Ovary (tissue), 9 donors: ENCODE measurements around the gene ITPR1. TPM values are rescaled to one million over a fixed set of nuclear protein-coding genes. Genes with fewer than 3 reads are reported as not detected.

Source experiments
- DNase-seq, 5 donors: peaks; one replicate each; pipeline ENCODE4 v3.0.0-alpha.2; 2019 to 2020
- H3K27ac ChIP-seq, 2 donors: fragments of 200-600 bp; one replicate each; pipeline versions ENCODE4 v1.5.1 to v1.8.0; 2019 to 2022
- H3K27me3 ChIP-seq: fragments of 200-600 bp; one replicate; pipeline ENCODE4 v1.8.0; 2022
- H3K36me3 ChIP-seq: fragments of 200-600 bp; sonication (generic); one replicate; pipeline ENCODE4 v1.5.1; 2019
- H3K4me1 ChIP-seq: one replicate; pipeline ENCODE4 v1.8.1; 2013; ENCODE audit warnings: mild to moderate bottlenecking, moderate library complexity; ENCODE audit not compliant: insufficient read depth
- H3K4me3 ChIP-seq: fragments of 200-600 bp; sonication (generic); one replicate; pipeline ENCODE4 v1.5.1; 2017
- H3K9me3 ChIP-seq, 2 donors: fragments of 200-600 bp in 1 of 2; sonication (generic) in 1 of 2; one replicate each; pipeline versions ENCODE4 v1.5.1 to v1.8.1; 2013 to 2019; ENCODE audit warnings: mild to moderate bottlenecking in 1 of 2, moderate library complexity in 1 of 2
- CTCF ChIP-seq, 3 donors: fragments of 450-650 bp in 2 of 3; fragments of 200-600 bp in 1 of 3; IDR thresholded peaks; one replicate each; pipeline versions ENCODE4 v1.5.1 to v1.8.0; 2016 to 2022; ENCODE audit warnings: antibody characterized with exemption in 3 of 3, mild to moderate bottlenecking in 1 of 3
- EP300 ChIP-seq: sonication (generic); formaldehyde crosslinking; IDR thresholded peaks from one replicate; pipeline ENCODE4 v1.6.1; 2017; ENCODE audit warnings: antibody characterized with exemption
- POLR2A ChIP-seq: fragments of 450-650 bp; IDR thresholded peaks from one replicate; pipeline ENCODE4 v1.6.1; 2017; ENCODE audit warnings: antibody characterized with exemption, mild to moderate bottlenecking, moderate library complexity
- WGBS, 3 donors: extraction: QIAGEN DNeasy Blood & Tissue Kit in 1 of 3; methylation state at CpG; one replicate each; pipeline versions ENCODE4 v1.1.5 to v1.1.7; 2013 to 2017; 5-methylcytosine and 5-hydroxymethylcytosine counted together
- intact Hi-C, 4 donors: fragments of 100-400 bp; cut with DNase I; formaldehyde crosslinking; loops; one replicate each; pipeline versions ENCODE4 v1.11.0 to v1.15.1; 2022 to 2023
- polyA plus RNA-seq, 2 donors: library from polyadenylated mRNA; stranded (reverse); fragments of 200-250 nt in 1 of 2; fragments of 350-450 nt in 1 of 2; fragmentation: Illumina TruSeq in 1 of 2; extraction: RNeasy Lipid Tissue Mini Kit (QIAGEN cat#74804) in 1 of 2; gene quantifications; one replicate each; pipeline ENCODE4 v1.2.3, GENCODE V29; 2013 to 2014
- total RNA-seq, 7 donors: library from RNA; depleted of rRNA in 2 of 7; stranded (reverse); fragments of >200 nt in 2 of 7; fragmentation: NEBNext Ultra II Directional in 3 of 7; extraction: Animal tissue kit (Norgen Biotek cat#: 25700) in 3 of 7; gene quantifications; one replicate each; pipeline versions ENCODE4 v1.1.0 to v1.2.4, GENCODE V29; 2016 to 2023
- donor health status: DM: no; HTN: no; CAD: no; lungs with moderate emphysema.
- donor health status: DM: no; HTN: no; CAD: no.
- donor health status: Bipolar disorder and iron deficiency.
- donor health status: DM: yes; HTN: yes; CAD: no.
- donor health status: DM: no; HTN: no; CAD: no.
- donor health status: DM: yes; HTN: yes; CAD: no.

The ITPR1 gene
- total and polyA plus RNA-seq, 9 donors, result 59.5 to 313 (median 144) TPM

- Histone ChIP-seq H3K9me3 (no peaks in the 10 kb centered on the region), H3K4me3 (no peak overlapping the region), H3K27ac (no peak overlapping the region), H3K36me3 (no peaks in the 10 kb centered on the region), H3K27me3 (no peaks in the 10 kb centered on the region), H3K4me1 (peaks cover 1% of the 10 kb centered on the region)
- intact Hi-C loops, result no loop called here
- WGBS, 3 donors, result 85 to 86% (median 85%) methylated on average over 14 of the region's 14 CpGs
- no peak for DNase-seq
- TF ChIP-seq CTCF (IDR thresholded peaks at IDR 0.05), result no peak
- no peak for TF ChIP-seq EP300
- TF ChIP-seq POLR2A, result no peak
These were observed 306.4 kb downstream of the ITPR1 start for GRCh38 chr3:4799266-4800256.

GRCh38 chr3:4800595-4800994 is 307.4 kb downstream of the ITPR1 start:
- peaks cover 6% of the 10 kb centered on the region for H3K4me1 ChIP-seq
- no peak for TF ChIP-seq EP300
- no peak for TF ChIP-seq POLR2A
- TF ChIP-seq CTCF (IDR thresholded peaks at IDR 0.05), result no peak
- H3K9me3 ChIP-seq, result no peaks in the 10 kb centered on the region
- no peak overlapping the region for H3K4me3 ChIP-seq
- DNase-seq, result no peak
- intact Hi-C loops, result no loop called here
- no peak overlapping the region for H3K27ac ChIP-seq
- no peaks in the 10 kb centered on the region for H3K27me3 ChIP-seq
- no peaks in the 10 kb centered on the region for H3K36me3 ChIP-seq
- WGBS, 3 donors, result 87 to 92% (median 90%) methylated on average over 4 of the region's 4 CpGs

- no peaks in the 10 kb centered on the region for H3K36me3 ChIP-seq
- H3K9me3 ChIP-seq, result no peaks in the 10 kb centered on the region
- TF ChIP-seq CTCF (IDR thresholded peaks at IDR 0.05), result no peak
- no peak for TF ChIP-seq EP300
- no peak for TF ChIP-seq POLR2A
These were observed 308.7 kb downstream of the ITPR1 start for GRCh38 chr3:4801892-4802291.

GRCh38 chr3:4802903-4803302 is 309.8 kb downstream of the ITPR1 start:
- H3K27me3 ChIP-seq, result no peaks in the 10 kb centered on the region
- intact Hi-C loops, result no loop called here
- 96 to 97% (median 96%) methylated on average over 8 of the region's 8 CpGs for WGBS, 3 donors
- no peak for TF ChIP-seq POLR2A
- TF ChIP-seq EP300, result no peak
- no peak for DNase-seq
- no peaks in the 10 kb centered on the region for H3K9me3 ChIP-seq
- no peak overlapping the region for H3K27ac ChIP-seq
- peaks cover 6% of the 10 kb centered on the region for H3K4me1 ChIP-seq
- H3K4me3 ChIP-seq, result no peak overlapping the region
- H3K36me3 ChIP-seq, result no peaks in the 10 kb centered on the region

More at GRCh38 chr3:4801892-4802291, 308.7 kb downstream of the ITPR1 start:
- no peak overlapping the region for H3K27ac ChIP-seq
- DNase-seq, result no peak
- H3K4me3 ChIP-seq, result no peak overlapping the region
- WGBS, 3 donors, result 88 to 89% (median 88%) methylated on average over 5 of the region's 5 CpGs
- H3K4me1 ChIP-seq, result peaks cover 6% of the 10 kb centered on the region
- intact Hi-C loops, result no loop called here
- no peaks in the 10 kb centered on the region for H3K27me3 ChIP-seq
